Subcutaneous adipose tissue (tissue), 4 donors: ENCODE data around the gene SLC40A1. TPM values are rescaled to one million over a fixed set of nuclear protein-coding genes. Genes with fewer than 3 reads are reported as not detected.

Experiments used
- total RNA-seq, 4 donors: library from RNA; depleted of rRNA; stranded (reverse); fragments of >200 nt; gene quantifications; one replicate each; pipeline ENCODE4 v1.1.0, GENCODE V29; 2016
- TF ChIP-seq, protein P1 (sequence below): fragments of 450-650 bp; IDR thresholded peaks from one replicate; pipeline ENCODE4 v1.5.1; 2016; ENCODE audit warnings: low read depth, mild to moderate bottlenecking, control low read depth, antibody characterized with exemption, moderate library complexity

SLC40A1 gene
- total RNA-seq, 4 donors from 2014 or later = 54.6 to 78.4 (median 58.2) TPM

DNA sequence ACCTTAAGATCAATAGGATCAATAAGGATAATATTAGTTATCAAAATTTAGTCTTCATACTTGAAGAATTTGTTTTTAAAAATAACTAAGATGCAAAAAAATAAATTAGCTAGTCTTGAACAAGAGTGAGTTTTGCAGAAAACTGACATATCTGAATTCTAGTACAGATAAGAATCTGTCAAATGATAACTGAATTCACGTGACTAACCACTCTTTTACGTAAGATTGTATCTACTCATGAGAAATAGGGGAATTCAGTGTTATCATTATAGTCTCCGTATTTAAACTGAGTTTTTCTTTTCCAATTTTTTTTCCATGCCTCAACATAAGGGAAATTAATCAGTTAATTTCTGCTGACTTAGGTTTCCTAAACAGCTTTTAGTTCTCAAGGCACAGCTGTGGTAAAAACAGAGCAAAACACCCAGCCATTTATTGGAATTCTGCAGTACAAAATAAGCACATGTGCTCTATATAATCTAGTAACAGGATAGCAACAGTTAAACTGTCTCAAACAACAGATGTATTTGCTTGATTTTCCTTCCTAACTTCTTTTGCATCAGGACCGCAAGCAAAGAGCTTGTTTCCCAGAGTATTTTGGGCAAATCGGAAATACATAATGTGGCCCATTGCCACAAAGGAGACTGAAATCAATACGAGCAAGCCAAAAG lies 19.1 kb downstream of the SLC40A1 start:
- TF ChIP-seq, protein P1, sequence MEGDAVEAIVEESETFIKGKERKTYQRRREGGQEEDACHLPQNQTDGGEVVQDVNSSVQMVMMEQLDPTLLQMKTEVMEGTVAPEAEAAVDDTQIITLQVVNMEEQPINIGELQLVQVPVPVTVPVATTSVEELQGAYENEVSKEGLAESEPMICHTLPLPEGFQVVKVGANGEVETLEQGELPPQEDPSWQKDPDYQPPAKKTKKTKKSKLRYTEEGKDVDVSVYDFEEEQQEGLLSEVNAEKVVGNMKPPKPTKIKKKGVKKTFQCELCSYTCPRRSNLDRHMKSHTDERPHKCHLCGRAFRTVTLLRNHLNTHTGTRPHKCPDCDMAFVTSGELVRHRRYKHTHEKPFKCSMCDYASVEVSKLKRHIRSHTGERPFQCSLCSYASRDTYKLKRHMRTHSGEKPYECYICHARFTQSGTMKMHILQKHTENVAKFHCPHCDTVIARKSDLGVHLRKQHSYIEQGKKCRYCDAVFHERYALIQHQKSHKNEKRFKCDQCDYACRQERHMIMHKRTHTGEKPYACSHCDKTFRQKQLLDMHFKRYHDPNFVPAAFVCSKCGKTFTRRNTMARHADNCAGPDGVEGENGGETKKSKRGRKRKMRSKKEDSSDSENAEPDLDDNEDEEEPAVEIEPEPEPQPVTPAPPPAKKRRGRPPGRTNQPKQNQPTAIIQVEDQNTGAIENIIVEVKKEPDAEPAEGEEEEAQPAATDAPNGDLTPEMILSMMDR = no peak

DNA sequence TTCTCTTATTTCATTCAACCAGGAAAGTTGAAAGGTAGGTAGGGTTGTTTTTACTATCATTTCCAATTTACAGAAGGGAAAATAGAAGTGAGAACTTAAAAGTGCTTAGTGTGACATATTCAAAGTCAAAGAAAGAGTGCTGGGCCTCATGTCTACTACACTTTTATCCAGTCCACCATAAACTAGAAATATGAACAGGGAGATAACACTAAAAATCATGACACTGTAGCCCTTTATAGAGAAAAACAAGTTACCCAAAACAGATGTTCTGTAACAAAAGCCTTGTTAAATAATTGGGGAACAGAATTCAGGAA lies 20.4 kb downstream of the SLC40A1 start:
- TF ChIP-seq, protein P1 = no peak

DNA sequence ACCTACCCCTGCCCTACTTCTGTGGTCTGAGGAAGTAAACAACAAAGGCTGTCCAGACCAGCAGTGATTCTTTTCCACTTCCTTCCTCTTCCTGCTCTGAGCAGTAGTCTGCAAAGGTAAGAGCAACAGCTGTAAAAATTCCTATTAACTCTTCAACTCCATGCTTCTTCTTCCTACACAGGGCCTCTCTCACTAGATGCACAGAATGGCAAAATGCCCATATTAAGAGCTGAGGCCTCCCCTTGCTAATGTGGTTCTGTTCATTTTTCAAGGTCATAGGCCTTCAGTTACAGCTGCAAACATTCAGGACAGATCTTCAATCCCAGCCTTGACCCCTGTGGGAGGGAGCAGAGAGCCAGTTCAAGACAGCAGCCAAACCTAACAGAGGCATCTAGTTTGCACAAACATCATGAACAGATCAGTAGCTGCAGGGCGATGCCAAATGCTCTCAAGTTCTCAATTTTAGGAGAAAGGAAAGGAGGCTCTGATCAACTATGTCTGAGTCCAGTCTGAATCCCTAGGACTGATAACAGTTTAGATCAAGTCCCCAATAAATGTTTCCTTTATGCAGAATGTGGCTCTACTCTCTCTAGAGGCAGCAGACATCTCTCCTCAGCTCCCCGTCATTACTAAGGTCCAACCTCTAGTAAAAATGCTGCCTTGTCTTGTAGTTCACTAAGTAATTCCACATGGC lies 20.9 kb downstream of the SLC40A1 start:
- TF ChIP-seq, protein P1 = no peak

DNA sequence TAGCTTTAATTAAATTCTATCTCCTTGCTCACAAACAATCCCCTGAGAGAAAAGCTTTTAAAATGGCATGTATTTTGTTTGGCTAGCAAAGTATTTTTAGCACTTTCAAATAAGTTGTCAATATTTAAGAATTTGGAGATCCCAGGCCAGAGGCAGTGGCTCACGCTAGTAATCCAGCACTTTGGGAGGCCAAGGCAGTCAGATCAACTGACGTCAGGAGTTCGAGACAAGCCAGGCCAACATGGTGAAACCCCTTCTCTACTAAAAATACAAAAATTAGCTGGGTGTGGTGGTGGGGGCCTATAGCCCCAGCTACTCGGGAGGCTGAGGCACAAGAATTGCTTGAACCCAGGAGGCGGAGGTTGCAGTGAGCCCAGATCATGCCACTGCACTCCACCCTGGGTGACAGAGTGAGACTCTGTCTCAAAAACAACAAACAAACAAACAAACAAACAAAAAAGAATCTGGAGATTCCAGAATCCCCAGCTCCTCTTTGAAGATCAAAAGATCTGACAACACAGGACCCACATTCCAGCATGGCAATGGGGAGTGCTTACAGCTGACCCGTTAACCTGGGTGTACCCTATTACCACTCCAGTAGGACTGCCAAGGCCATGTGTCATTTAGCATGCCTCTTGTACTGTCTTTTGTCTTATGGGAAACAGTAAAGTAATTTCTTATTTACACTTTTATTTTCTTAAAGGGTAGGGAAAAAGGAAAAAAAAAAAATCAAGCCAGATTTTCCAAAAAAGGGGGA lies 21.9 kb downstream of the SLC40A1 start:
- TF ChIP-seq, protein P1 = no peak

DNA sequence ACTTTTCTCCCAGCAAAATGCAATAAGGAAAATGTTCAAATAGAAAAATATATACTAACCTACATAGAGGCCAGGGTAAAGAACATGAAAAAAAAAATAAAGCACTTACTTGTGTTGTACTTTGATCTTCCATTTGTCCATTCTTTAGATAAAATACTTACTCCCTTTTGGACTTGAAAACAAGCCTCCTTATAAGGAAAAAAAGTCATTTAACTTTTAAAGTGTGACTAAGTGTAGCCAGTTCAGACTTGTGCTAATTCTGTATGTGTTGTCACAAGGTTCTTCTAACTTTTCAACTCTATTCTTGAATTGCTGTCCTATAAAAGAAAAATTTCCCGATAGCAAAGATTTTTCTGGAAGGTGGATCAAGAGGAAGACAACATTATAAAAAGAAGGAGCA lies 23.2 kb downstream of the SLC40A1 start:
- TF ChIP-seq, protein P1 = no peak

DNA sequence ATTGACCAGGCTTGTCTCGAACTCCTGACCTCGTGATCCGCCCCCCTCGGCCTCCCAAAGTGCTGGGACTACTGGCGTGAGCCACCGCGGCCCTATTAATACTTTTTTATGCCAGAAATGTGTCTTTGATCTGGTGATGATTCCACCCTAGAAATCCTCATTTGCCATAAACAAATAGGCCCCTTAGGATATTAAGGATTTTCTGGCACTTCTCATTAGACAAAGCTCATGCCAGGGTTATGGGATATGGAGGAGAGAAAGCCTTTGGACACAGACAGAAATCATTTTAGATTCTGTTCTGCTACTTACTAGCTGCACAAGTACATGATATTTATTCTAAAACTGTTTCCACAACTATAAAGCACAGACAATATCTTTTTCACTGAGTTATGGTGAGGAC lies 24.1 kb downstream of the SLC40A1 start:
- TF ChIP-seq, protein P1 = no peak

DNA sequence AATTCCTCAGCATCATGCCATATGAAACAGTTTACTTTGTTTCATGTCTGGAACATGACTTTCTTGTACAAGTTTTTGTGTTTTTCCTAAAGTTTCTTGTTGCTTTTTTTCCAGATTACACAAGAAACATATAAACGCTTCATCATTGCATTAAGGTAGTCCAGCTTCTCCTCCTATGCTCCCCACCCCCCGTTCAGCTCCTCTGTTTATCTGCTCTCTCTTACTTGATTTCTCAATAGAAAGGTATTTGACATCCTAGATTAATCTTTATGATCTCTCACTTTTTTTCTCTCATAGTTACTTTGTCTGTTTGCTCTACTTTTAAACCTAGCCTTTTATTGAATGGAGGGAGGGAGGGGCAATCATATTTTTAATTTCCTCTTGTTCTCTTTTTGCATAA lies 25.4 kb downstream of the SLC40A1 start:
- TF ChIP-seq, protein P1 = no peak
